ENCODE results near the gene UBA1. TPM values are rescaled to one million over a fixed set of nuclear protein-coding genes. Genes with fewer than 3 reads are reported as not detected.

The UBA1 gene
- total and polyA plus RNA-seq, 2 donors (not counting 3 experiments of a cell fraction or from before 2014, with no cell fraction given) = 237 to 297 TPM

- no peak overlapping the region for H3K9ac ChIP-seq (replicated peaks; ENCODE audit: extremely low read depth, insufficient read depth, low read length)
- peaks cover 53% of the 10 kb centered on the region for H3K79me2 ChIP-seq (ENCODE audit: control insufficient read depth, insufficient read depth, low read length)
- DNase-seq (ENCODE audit: low read depth, low spot score) (no peak), FAIRE-seq (no peak)
- intact Hi-C loops (cut with micrococcal nuclease) = no loop called here
- no peaks in the 10 kb centered on the region for H3K27me3 ChIP-seq (ENCODE audit: control insufficient read depth in 2 of 2, insufficient read depth in 2 of 2, low read length in 2 of 2)
- H4K20me1 ChIP-seq (replicated peaks; ENCODE audit: control insufficient read depth, extremely low read depth, insufficient read depth, low read length) = no peaks in the 10 kb centered on the region
- H3K9me1 ChIP-seq (replicated peaks; ENCODE audit: control insufficient read depth, extremely low read depth, insufficient read depth, low read length) = no peaks in the 10 kb centered on the region
- POLR2A ChIA-PET = no interaction called here
- TF ChIP-seq, protein P1, sequence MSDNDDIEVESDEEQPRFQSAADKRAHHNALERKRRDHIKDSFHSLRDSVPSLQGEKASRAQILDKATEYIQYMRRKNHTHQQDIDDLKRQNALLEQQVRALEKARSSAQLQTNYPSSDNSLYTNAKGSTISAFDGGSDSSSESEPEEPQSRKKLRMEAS (IDR thresholded peaks at IDR 0.05; ENCODE audit: insufficient read depth, insufficient read length) = no peak
- TF ChIP-seq JUN (IDR thresholded peaks at IDR 0.05; ENCODE audit: borderline replicate concordance, insufficient read depth, insufficient read length, low read depth) = no peak
- no peak for TF ChIP-seq GATA2 (IDR thresholded peaks at IDR 0.05; ENCODE audit: insufficient read depth, insufficient read length, low read depth, low read length)
- no peak for TF ChIP-seq POLR2A (IDR thresholded peaks at IDR 0.05; ENCODE audit: low read depth, low read length)
- no peak for TF ChIP-seq FOS (IDR thresholded peaks at IDR 0.05; ENCODE audit: borderline replicate concordance, insufficient read depth, low read length)
- no peak for TF ChIP-seq POLR2AphosphoS5 (IDR thresholded peaks at IDR 0.05; ENCODE audit: insufficient read depth, low read depth, low read length)
- TF ChIP-seq MYC (IDR thresholded peaks at IDR 0.05; ENCODE audit: low read depth, low read length) = no peak
- no peak for TF ChIP-seq CTCF (IDR thresholded peaks at IDR 0.05; ENCODE audit: extremely low read depth in 1 of 2, insufficient read depth in 1 of 2, low read depth in 1 of 2, low read length in 2 of 2)
- no peak overlapping the region for H3K4me2 ChIP-seq (ENCODE audit: insufficient read depth, low read length)
- no peaks in the 10 kb centered on the region for H3K9me3 ChIP-seq (replicated peaks; ENCODE audit: control insufficient read depth, insufficient read depth, low read length)
- no peak overlapping the region for H3K4me3 ChIP-seq (replicated peaks in 1 of 3; ENCODE audit: insufficient read depth in 1 of 3, low read depth in 1 of 3, low read length in 3 of 3)
- H3K27ac ChIP-seq (ENCODE audit: insufficient read depth, low read depth, low read length) = no peak overlapping the region
- H3K36me3 ChIP-seq (ENCODE audit: control insufficient read depth in 2 of 2, extremely low read depth in 1 of 2, insufficient read depth in 2 of 2, low read length in 2 of 2) = peaks cover 12 to 47% of the 10 kb centered on the region in 2 experiments
- H3K4me1 ChIP-seq (ENCODE audit: control insufficient read depth, extremely low read depth, insufficient read depth, low read length) = peaks cover 23% of the 10 kb centered on the region
- BruUV-seq (replicated peaks) = no TSS peak
- no peak overlapping the region for H2AFZ ChIP-seq (ENCODE audit: low read depth, low read length)
- dilution Hi-C loops (cut with MboI; ENCODE audit: extremely low pct_ligation_motif_present, low sequenced_read_pairs) = no loop called here
- CTCF ChIA-PET = no interaction called here
These were observed 5.7 kb downstream of the UBA1 start for GRCh38 chrX:47199286-47199685.

All from endothelial cell of umbilical vein (primary cell).